WI38 (cell line): ENCODE results near the gene DLEC1.

ENCODE experiments used
- H3K4me3 ChIP-seq: 2 replicates; pipeline ENCODE4 v1.5.1; 2011; ENCODE audit warnings: low read depth, mild to moderate bottlenecking, control low read depth, low read length
- TF ChIP-seq, protein P1 (sequence below): IDR thresholded peaks from 2 replicates; pipeline ENCODE4 v1.5.1; 2012; ENCODE audit warnings: low read depth, mild to moderate bottlenecking, control low read depth, low read length

The DLEC1 gene

DNA sequence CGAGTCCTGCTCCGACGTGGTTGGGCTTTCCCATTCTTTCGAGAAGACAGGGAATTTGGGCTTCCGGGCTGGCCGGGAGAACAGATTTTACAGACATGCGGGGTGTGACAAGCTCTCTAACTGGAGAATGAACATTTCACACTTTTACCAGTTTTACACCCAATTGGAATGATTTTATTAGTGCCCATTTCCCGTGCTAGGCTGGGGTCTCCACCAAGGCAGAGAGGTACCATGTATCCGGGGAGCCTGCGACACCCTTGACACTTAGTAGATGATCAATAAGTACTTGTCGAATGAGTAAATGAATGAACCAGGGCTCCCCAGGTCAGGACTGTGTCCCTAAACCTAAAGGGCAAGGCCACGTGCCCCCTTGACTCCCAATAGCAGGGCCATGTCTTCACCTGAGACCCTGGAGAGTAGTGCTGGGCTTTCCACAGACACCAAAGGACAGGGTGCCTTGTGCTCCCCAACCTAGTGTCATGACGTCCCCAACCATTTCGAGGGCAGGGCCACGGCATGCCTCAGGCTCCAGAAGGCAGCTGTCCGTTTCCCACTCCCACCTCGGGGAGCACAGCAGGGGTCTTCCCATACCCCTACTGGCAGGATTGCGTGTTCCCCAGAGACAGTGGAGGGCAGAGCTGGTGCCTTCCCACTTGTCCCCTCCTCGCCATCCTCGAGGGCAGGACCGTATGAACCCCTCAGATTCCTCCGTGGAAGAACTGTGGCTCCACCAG lies 98.8 kb downstream of the DLEC1 start:
- TF ChIP-seq, protein P1, sequence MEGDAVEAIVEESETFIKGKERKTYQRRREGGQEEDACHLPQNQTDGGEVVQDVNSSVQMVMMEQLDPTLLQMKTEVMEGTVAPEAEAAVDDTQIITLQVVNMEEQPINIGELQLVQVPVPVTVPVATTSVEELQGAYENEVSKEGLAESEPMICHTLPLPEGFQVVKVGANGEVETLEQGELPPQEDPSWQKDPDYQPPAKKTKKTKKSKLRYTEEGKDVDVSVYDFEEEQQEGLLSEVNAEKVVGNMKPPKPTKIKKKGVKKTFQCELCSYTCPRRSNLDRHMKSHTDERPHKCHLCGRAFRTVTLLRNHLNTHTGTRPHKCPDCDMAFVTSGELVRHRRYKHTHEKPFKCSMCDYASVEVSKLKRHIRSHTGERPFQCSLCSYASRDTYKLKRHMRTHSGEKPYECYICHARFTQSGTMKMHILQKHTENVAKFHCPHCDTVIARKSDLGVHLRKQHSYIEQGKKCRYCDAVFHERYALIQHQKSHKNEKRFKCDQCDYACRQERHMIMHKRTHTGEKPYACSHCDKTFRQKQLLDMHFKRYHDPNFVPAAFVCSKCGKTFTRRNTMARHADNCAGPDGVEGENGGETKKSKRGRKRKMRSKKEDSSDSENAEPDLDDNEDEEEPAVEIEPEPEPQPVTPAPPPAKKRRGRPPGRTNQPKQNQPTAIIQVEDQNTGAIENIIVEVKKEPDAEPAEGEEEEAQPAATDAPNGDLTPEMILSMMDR: no peak
- H3K4me3 ChIP-seq: peak overlapping the region; percentile 87

DNA sequence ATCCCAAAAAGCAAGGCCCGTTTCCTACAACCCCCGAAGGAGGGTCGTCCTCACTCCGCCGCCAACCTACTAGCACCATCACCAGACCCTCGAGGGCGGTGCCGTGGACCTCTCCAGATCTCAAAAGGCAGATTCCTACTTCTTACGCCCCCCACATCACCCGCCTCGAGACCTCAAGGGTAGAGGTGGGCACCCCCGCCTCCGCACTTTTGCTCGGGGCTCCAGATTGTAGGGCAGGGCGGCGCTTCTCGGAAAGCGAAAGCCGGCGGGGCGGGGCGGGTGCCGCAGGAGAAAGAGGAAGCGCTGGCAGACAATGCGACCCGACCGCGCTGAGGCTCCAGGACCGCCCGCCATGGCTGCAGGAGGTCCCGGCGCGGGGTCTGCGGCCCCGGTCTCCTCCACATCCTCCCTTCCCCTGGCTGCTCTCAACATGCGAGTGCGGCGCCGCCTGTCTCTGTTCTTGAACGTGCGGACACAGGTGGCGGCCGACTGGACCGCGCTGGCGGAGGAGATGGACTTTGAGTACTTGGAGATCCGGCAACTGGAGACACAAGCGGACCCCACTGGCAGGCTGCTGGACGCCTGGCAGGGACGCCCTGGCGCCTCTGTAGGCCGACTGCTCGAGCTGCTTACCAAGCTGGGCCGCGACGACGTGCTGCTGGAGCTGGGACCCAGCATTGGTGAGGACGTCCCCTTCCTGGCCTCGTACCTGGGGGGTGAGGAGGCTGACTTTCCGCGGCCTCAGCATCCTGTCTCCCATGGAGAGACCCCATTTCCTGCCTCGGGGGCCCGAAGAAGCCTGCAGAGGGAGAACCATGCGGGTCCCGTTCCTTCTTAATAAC lies 99.6 kb downstream of the DLEC1 start, which contains the start of gene MYD88:
TSS of gene MYD88 (plus strand) at position 313 of the 842 bp plus-strand sequence. CDS start at position 353, 40 bp downstream.
- TF ChIP-seq, protein P1: no peak
- H3K4me3 ChIP-seq: peak within 1 kb of the TSS; percentile 87

DNA sequence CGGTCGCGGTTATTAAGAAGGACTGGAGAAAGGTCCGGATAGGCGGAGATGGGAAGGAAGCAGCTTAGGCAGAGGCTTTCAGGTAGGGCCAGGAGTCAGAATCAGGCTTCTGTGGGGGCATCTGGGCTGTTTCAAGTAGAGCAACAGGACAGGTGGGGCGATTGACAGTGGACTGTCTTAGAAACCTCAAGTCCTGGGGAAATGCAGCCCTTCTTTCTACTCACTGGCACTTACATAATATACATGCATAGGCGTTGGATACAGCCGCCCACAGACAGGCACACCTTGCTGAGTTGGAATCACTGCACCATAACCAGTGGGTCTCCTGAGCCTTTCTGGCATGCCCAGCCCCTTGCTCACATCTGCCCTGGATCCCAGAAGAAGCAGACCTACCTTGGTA lies 100.2 kb downstream of the DLEC1 start:
- peak overlapping the region; percentile 87 for H3K4me3 ChIP-seq

DNA sequence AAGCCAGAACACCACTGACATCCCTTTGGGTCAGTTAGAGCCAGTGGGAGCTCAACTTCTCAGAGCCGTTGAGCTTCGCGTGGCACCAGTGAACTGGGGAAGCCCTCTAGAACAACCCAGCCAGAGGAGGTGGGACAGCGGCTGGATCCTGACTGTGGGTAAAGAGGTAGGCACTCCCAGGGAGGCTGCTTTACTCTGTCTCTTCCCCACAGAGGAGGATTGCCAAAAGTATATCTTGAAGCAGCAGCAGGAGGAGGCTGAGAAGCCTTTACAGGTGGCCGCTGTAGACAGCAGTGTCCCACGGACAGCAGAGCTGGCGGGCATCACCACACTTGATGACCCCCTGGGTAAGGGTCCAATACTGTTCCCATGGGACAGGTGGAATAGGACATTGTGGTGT lies 100.6 kb downstream of the DLEC1 start:
- TF ChIP-seq, protein P1: no peak
- peak overlapping the region; percentile 87 for H3K4me3 ChIP-seq

More for the DNA sequence above, 100.2 kb downstream of the DLEC1 start:
- TF ChIP-seq, protein P1: no peak

DNA sequence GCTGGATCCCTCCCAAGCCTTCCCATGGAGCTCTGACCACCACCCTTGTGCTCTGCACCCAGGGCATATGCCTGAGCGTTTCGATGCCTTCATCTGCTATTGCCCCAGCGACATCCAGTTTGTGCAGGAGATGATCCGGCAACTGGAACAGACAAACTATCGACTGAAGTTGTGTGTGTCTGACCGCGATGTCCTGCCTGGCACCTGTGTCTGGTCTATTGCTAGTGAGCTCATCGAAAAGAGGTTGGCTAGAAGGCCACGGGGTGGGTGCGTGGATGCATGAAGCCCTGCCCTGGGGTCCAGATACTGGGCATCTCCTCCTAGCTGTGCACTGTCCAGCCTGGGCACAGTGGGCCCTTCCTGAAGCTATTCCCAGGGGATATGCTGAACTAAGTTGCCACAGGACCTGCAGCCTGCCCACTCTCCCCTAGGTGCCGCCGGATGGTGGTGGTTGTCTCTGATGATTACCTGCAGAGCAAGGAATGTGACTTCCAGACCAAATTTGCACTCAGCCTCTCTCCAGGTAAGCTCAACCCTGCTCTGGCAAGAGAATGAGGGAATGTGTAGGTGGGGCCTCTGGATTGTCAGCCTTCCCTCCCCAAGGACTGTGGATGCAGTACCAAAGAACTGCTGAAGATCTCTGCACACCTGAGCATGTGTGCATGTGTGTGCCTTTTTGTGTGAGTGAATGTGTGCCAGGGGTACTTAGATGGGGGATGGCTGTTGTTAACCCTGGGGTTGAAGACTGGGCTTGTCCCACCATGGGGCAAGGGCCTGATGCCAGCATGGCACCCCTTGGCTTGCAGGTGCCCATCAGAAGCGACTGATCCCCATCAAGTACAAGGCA lies 101.5 kb downstream of the DLEC1 start:
- TF ChIP-seq, protein P1: no peak
- H3K4me3 ChIP-seq: no peak overlapping the region

DNA sequence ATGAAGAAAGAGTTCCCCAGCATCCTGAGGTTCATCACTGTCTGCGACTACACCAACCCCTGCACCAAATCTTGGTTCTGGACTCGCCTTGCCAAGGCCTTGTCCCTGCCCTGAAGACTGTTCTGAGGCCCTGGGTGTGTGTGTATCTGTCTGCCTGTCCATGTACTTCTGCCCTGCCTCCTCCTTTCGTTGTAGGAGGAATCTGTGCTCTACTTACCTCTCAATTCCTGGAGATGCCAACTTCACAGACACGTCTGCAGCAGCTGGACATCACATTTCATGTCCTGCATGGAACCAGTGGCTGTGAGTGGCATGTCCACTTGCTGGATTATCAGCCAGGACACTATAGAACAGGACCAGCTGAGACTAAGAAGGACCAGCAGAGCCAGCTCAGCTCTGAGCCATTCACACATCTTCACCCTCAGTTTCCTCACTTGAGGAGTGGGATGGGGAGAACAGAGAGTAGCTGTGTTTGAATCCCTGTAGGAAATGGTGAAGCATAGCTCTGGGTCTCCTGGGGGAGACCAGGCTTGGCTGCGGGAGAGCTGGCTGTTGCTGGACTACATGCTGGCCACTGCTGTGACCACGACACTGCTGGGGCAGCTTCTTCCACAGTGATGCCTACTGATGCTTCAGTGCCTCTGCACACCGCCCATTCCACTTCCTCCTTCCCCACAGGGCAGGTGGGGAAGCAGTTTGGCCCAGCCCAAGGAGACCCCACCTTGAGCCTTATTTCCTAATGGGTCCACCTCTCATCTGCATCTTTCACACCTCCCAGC lies 102.4 kb downstream of the DLEC1 start:
- no peak overlapping the region for H3K4me3 ChIP-seq

More for the DNA sequence above, 102.4 kb downstream of the DLEC1 start:
- TF ChIP-seq, protein P1: no peak
